HG03457 (cell line): ENCODE results near the gene HDAC8.

Experiments
- ATAC-seq: cut with Tn5 transposase; IDR thresholded peaks from one replicate; pipeline ENCODE4 v1.9.1; 2021; ENCODE audit warnings: moderate number of reproducible peaks; ENCODE audit not compliant: unreplicated experiment

HDAC8 gene

GRCh38 chrX:72382202-72382595 lies 190.4 kb downstream of the HDAC8 start:
- no peak for ATAC-seq

GRCh38 chrX:72381439-72382201 lies 191.0 kb downstream of the HDAC8 start:
- no peak for ATAC-seq

- no peak for ATAC-seq
These were observed 196.5 kb downstream of the HDAC8 start for GRCh38 chrX:72376124-72376523.

- no peak for ATAC-seq
These were observed 199.5 kb downstream of the HDAC8 start for GRCh38 chrX:72373136-72373535.

- no peak for ATAC-seq
These were observed 199.9 kb downstream of the HDAC8 start for GRCh38 chrX:72372735-72373134.

GRCh38 chrX:72371405-72371804 lies 201.2 kb downstream of the HDAC8 start:
- ATAC-seq: no peak

- no peak for ATAC-seq
These were observed 203.8 kb downstream of the HDAC8 start for GRCh38 chrX:72368796-72369195.

GRCh38 chrX:72367516-72367915 lies 205.1 kb downstream of the HDAC8 start:
- ATAC-seq: no peak

GRCh38 chrX:72366701-72367454 lies 205.8 kb downstream of the HDAC8 start:
- no peak for ATAC-seq

GRCh38 chrX:72366178-72366577 lies 206.5 kb downstream of the HDAC8 start:
- ATAC-seq: no peak

GRCh38 chrX:72365126-72365525 lies 207.5 kb downstream of the HDAC8 start:
- ATAC-seq: no peak

GRCh38 chrX:72360326-72360725 lies 212.3 kb downstream of the HDAC8 start:
- no peak for ATAC-seq

- ATAC-seq: no peak
These were observed 214.3 kb downstream of the HDAC8 start for GRCh38 chrX:72358313-72358712.

- ATAC-seq: no peak
These were observed 219.9 kb downstream of the HDAC8 start for GRCh38 chrX:72352786-72353185.

GRCh38 chrX:72351606-72352334 lies 220.9 kb downstream of the HDAC8 start:
- ATAC-seq: no peak

GRCh38 chrX:72349190-72349589 lies 223.5 kb downstream of the HDAC8 start:
- no peak for ATAC-seq

- ATAC-seq: no peak
These were observed 224.2 kb downstream of the HDAC8 start for GRCh38 chrX:72348247-72348979.

GRCh38 chrX:72347366-72347765 lies 225.3 kb downstream of the HDAC8 start:
- ATAC-seq: no peak

- ATAC-seq: no peak
These were observed 226.2 kb downstream of the HDAC8 start for GRCh38 chrX:72346302-72346949.

- no peak for ATAC-seq
These were observed 232.0 kb downstream of the HDAC8 start for GRCh38 chrX:72340626-72341025.

GRCh38 chrX:72340041-72340440 lies 232.6 kb downstream of the HDAC8 start:
- no peak for ATAC-seq
